Thyroid gland (tissue), 4 donors: Measurements from ENCODE around the gene BTNL3.

ENCODE experiments used
- POLR2A ChIP-seq, 2 donors: fragments of 450-650 bp; IDR thresholded peaks; one replicate each; pipeline ENCODE4 v1.6.1; 2017; ENCODE audit warnings: antibody characterized with exemption in 2 of 2, mild to moderate bottlenecking in 2 of 2, moderate library complexity in 1 of 2
- TF ChIP-seq, protein P1 (sequence below), 6 experiments: fragments of 200-600 bp in 3 of 6; fragments of 450-650 bp in 3 of 6; sonication (generic) in 3 of 6; IDR thresholded peaks; one replicate each; pipeline ENCODE4 v1.5.1; 2016 to 2019; ENCODE audit warnings: antibody characterized with exemption in 6 of 6, mild to moderate bottlenecking in 2 of 6, inconsistent platforms in 1 of 6, moderate library complexity in 1 of 6

DNA sequence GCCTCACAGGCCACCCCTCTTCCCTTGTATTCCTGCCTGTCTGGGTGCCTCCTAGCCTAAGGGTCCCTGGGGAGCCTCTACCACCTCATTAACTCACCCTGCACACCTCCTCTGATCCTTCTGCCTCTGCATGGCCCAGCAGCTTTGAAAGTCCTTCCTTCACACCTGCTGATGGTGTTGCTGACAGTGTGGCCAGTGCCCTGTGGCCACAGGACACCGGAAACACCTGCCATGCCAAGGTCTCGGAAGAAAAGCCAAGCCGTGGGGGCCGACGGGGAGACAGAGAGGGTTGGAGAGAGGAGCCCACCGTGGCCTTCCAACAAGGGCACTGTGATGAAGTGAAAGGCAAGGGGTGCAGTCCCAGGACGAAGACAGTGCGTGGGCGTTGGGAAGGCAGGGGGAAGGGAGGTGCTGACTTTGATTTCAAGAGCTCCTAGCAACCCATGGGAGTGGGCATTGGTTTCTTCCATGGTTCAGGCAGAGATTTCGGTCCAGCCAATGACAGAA, 55.5 kb downstream of the BTNL3 start:
- TF ChIP-seq, protein P1, sequence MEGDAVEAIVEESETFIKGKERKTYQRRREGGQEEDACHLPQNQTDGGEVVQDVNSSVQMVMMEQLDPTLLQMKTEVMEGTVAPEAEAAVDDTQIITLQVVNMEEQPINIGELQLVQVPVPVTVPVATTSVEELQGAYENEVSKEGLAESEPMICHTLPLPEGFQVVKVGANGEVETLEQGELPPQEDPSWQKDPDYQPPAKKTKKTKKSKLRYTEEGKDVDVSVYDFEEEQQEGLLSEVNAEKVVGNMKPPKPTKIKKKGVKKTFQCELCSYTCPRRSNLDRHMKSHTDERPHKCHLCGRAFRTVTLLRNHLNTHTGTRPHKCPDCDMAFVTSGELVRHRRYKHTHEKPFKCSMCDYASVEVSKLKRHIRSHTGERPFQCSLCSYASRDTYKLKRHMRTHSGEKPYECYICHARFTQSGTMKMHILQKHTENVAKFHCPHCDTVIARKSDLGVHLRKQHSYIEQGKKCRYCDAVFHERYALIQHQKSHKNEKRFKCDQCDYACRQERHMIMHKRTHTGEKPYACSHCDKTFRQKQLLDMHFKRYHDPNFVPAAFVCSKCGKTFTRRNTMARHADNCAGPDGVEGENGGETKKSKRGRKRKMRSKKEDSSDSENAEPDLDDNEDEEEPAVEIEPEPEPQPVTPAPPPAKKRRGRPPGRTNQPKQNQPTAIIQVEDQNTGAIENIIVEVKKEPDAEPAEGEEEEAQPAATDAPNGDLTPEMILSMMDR (IDR thresholded peaks at IDR 0.05): no peak
- no peak for TF ChIP-seq POLR2A (IDR thresholded peaks at IDR 0.05)
